CD4-positive, alpha-beta T cell treated with Interferon gamma for 1 hour (primary cell): ENCODE data around the gene SEPSECS.

Source experiments
- DNase-seq: peaks from one replicate; pipeline ENCODE4 v3.0.0-alpha.2; 2020

The SEPSECS gene

DNA sequence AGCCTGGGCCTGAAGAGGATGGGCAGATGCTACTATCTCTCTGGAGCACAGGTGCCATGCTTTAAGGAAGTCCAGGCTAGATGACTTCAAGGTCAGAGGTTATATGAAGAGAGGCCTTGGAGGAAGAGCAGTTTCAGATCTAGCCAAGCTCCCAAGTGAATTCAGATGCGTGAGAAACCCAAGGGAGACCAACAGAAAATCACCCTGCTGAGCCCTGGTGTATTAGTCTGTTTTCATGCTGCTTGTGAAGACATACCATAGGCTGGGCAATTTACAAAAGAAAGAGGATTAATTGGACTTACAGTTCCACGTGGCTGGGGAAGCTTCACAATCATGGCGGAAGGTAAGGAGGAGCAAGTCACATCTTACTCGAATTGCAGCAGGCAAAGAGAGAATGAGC, 81.7 kb downstream of the SEPSECS start:
- no peak for DNase-seq

DNA sequence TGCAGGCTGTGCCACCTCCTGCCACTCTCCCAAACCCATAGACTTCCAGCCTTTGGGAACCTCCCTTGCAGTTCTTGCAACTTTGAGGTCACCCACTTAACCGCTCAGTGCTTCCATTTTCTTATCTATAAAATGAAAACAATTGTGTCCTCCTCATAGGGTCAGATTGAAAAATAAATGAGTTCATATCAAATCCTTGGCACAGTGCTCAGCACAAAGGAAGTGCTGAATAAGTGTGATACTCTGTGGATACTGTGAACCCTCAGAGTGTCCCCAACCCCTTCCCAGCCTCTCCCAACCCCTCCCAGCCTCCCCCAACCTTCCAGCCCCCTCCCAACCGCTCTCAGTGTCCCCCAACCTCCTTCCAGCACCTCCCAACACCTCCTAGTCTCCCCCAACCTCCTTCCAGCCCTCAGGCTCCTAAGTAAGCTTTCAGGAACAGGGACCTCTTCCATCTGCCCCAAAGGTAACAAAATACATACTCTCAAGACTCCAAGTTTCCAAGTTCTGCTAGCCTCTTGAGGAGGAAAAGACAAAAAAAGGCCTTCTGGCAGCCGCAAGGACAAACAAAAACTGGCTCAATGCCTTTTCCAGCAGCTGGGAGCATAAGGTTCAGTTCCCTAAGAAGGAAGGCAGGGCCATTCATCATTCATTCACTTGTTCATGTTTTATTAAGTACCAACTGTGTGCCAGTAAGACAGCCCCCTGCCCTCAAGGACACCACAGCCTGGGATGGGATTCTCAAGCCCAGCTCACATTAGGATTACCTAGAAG, 83.4 kb downstream of the SEPSECS start:
- no peak for DNase-seq

DNA sequence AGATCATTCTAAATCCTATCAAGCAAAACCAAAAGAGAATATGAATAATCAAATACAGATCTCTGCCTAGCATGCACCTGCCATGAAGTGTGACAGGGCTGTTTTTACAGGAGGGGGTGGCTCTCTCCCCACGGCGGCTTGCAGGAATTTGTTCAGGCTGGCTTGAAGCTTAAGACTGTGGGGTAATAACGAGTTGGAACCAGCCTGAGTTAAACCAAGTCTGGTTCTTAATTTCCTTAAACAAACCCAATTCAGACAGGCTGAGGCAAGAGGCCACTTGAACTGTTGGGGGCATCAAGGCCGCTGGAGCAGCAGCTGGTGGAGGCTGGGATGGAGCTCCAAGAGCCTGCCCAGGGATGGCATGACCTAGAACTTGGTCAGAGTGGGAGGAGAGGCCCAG, 84.4 kb downstream of the SEPSECS start:
- DNase-seq, result no peak

DNA sequence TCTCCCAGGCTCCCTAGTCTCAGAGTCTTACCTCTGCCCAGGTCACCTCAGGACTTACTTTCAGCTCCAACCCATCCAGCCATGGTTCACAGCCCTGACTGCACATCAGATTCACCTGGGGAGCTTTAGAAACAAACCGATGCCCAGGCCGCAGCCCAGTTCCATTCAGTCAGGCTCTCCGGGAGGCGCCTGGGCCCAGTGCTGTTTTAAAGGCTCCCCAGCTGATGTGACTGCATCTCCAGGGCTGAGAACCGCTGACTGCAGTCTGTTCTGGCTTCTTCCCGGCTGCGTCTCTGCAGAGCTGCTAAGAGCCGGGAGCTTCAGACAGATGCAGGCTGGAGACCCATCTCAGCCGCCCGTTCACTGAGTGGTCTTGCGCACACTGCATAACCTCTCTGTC, 85.1 kb downstream of the SEPSECS start:
- DNase-seq, result no peak

DNA sequence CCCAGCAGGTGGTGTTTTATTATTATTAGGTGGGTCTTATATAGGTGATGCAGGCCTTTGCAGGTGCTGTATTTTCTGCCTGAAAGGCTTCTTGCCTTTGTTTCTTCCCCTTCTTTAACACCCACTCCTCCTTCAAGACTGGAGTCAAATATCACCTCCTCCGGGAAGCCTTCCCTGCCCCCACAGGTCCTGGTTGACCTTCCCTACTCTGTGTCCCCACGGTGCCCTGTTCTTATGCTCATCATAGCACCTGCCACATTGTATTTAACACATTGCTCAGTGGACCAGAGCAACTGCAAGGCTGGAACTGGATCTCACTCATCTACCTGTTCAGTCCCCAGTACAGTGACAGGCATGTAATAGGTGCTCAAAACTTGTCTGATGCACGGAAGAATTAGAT, 89.7 kb downstream of the SEPSECS start:
- no peak for DNase-seq
